GM23338 (cell line): ENCODE data around the gene GOLT1A. TPM values are rescaled to one million over a fixed set of nuclear protein-coding genes. Genes with fewer than 3 reads are reported as not detected.

ENCODE experiments used
- ATAC-seq: fragments of 200-7000 bp; cut with Tn5 transposase; 3 replicates; pipeline ENCODE4 v1.9.1; 2020
- DNase-seq: peaks from one replicate; pipeline ENCODE4 v3.0.0-alpha.2; 2015; ENCODE audit warnings: low spot score
- H2AFZ ChIP-seq: fragments of 200-600 bp; sonication (generic); 2 replicates; pipeline ENCODE4 v1.8.0; 2016; ENCODE audit warnings: antibody characterized with exemption, mild to moderate bottlenecking, moderate library complexity
- H3F3A ChIP-seq: fragments of 200-600 bp; sonication (generic); replicated peaks from 2 replicates; pipeline ENCODE4 v1.8.0; 2017; ENCODE audit warnings: antibody characterized with exemption, mixed run types, low read depth
- H3K27ac ChIP-seq: fragments of 200-600 bp; sonication (generic); 2 replicates; pipeline ENCODE4 v1.6.1; 2016; ENCODE audit warnings: low read depth
- H3K27me3 ChIP-seq: fragments of 200-600 bp; sonication (generic); 2 replicates; pipeline ENCODE4 v1.8.0; 2016; ENCODE audit warnings: mild to moderate bottlenecking, mixed run types, moderate library complexity; ENCODE audit not compliant: insufficient read depth
- H3K36me3 ChIP-seq: fragments of 200-600 bp; sonication (generic); 2 replicates; pipeline ENCODE4 v1.8.0; 2016; ENCODE audit warnings: mild to moderate bottlenecking; ENCODE audit not compliant: insufficient read depth
- H3K4me1 ChIP-seq: fragments of 200-600 bp; sonication (generic); 2 replicates; pipeline ENCODE4 v1.8.0; 2016; ENCODE audit warnings: mild to moderate bottlenecking, moderate library complexity; ENCODE audit not compliant: insufficient read depth
- H3K4me2 ChIP-seq: fragments of 200-600 bp; sonication (generic); 2 replicates; pipeline ENCODE4 v1.7.1; 2017; ENCODE audit warnings: mixed run types
- H3K4me3 ChIP-seq: fragments of 200-600 bp; sonication (generic); 2 replicates; pipeline ENCODE4 v1.6.1; 2016; ENCODE audit warnings: mixed run types
- H3K79me2 ChIP-seq: fragments of 200-600 bp; sonication (generic); replicated peaks from 2 replicates; pipeline ENCODE4 v1.8.0; 2017; ENCODE audit warnings: mild to moderate bottlenecking; ENCODE audit not compliant: insufficient read depth
- H3K9me2 ChIP-seq: fragments of 200-600 bp; sonication (generic); 2 replicates; pipeline ENCODE4 v1.8.0; 2017; ENCODE audit not compliant: insufficient read depth
- H4K20me1 ChIP-seq: fragments of 200-600 bp; sonication (generic); replicated peaks from 2 replicates; pipeline ENCODE4 v1.8.0; 2017; ENCODE audit warnings: mild to moderate bottlenecking; ENCODE audit not compliant: insufficient read depth
- H3K27ac Mint-ChIP-seq: 2 replicates; pipeline ENCODE4 v1.8.0; 2020; ENCODE audit warnings: inconsistent platforms, mild to moderate bottlenecking, moderate library complexity, mixed read lengths
- H3K27me3 Mint-ChIP-seq: 3 replicates; pipeline ENCODE4 v1.8.0; 2022; ENCODE audit warnings: low read depth, mild to moderate bottlenecking, moderate library complexity, mixed read lengths, inconsistent platforms; ENCODE audit not compliant: insufficient read depth, poor library complexity
- H3K36me3 Mint-ChIP-seq: 3 replicates; pipeline ENCODE4 v1.8.0; 2021; ENCODE audit warnings: low read depth, mild to moderate bottlenecking, inconsistent platforms, moderate library complexity, mixed read lengths
- H3K4me1 Mint-ChIP-seq: 3 replicates; pipeline ENCODE4 v1.8.0; 2020; ENCODE audit warnings: mild to moderate bottlenecking, inconsistent platforms, mixed read lengths
- H3K4me3 Mint-ChIP-seq: 3 replicates; pipeline ENCODE4 v1.8.0; 2021; ENCODE audit warnings: moderate library complexity, mild to moderate bottlenecking, inconsistent platforms, mixed read lengths
- H3K9me3 Mint-ChIP-seq: 3 replicates; pipeline ENCODE4 v1.8.0; 2020; ENCODE audit warnings: moderate library complexity, mild to moderate bottlenecking, inconsistent platforms, mixed read lengths
- CREB1 ChIP-seq: fragments of 250-450 bp; sonication (Bioruptor Pico); IDR thresholded peaks from 2 replicates; pipeline ENCODE4 v1.5.0; 2020; ENCODE audit warnings: low read depth, mild to moderate bottlenecking, moderate library complexity
- CTCF ChIP-seq, 2 experiments: fragments of 200-600 bp in 1 of 2; sonication (generic) in 1 of 2; conservative IDR thresholded peaks; 2 replicates each; pipeline versions ENCODE4 v1.5.1 to v1.6.1; 2016 to 2017; ENCODE audit warnings: antibody characterized with exemption in 2 of 2, low read depth in 2 of 2, mild to moderate bottlenecking in 2 of 2, moderate library complexity in 1 of 2
- ETS1 ChIP-seq: IDR thresholded peaks from 2 replicates; pipeline ENCODE4 v1.6.1; 2016; ENCODE audit warnings: antibody characterized with exemption
- EZH2 ChIP-seq: fragments of 200-600 bp; sonication (generic); IDR thresholded peaks from one replicate; pipeline ENCODE4 v1.8.0; 2017; ENCODE audit warnings: antibody characterized with exemption, mild to moderate bottlenecking, low read depth; ENCODE audit not compliant: unreplicated experiment
- EZH2phosphoT487 ChIP-seq: fragments of 200-600 bp; sonication (generic); IDR thresholded peaks from one replicate; pipeline ENCODE4 v1.8.1; 2018; ENCODE audit warnings: antibody characterized with exemption; ENCODE audit not compliant: unreplicated experiment
- JUNB ChIP-seq: IDR thresholded peaks from one replicate; pipeline ENCODE4 v1.6.1; 2016; ENCODE audit warnings: antibody characterized with exemption; ENCODE audit not compliant: unreplicated experiment
- POLR2AphosphoS5 ChIP-seq: IDR thresholded peaks from 2 replicates; pipeline ENCODE4 v1.6.1; 2016; ENCODE audit warnings: antibody characterized with exemption, low read depth
- REST ChIP-seq: IDR thresholded peaks from one replicate; pipeline ENCODE4 v1.6.1; 2018; ENCODE audit warnings: antibody characterized with exemption; ENCODE audit not compliant: unreplicated experiment
- STAT1 ChIP-seq: IDR thresholded peaks from one replicate; pipeline ENCODE4 v1.6.1; 2016; ENCODE audit warnings: antibody characterized with exemption; ENCODE audit not compliant: unreplicated experiment
- ZNF114 ChIP-seq: fragments of 250-450 bp; sonication (Bioruptor Pico); IDR thresholded peaks from 2 replicates; pipeline ENCODE4 v1.5.0; 2020; ENCODE audit warnings: mild to moderate bottlenecking, moderate library complexity
- polyA plus RNA-seq: library from polyadenylated mRNA; unstranded; fragments of >200 nt; fragmentation: Nextera tagmentation; extraction: Ambion mirVana; gene quantifications from 2 replicates; pipeline ENCODE4 v1.2.1, GENCODE V29; 2016
- total RNA-seq: library from RNA; depleted of rRNA; stranded (reverse); fragments of >200 nt; shearing (Covaris generic); gene quantifications from 2 replicates; pipeline ENCODE4 v1.2.3, GENCODE V29; 2014

Gene GOLT1A
- total and polyA plus RNA-seq, 2 experiments from 2014 or later, result 3.0 to 7.2 TPM

GRCh38 chr1:204204944-204205343 lies 8.8 kb downstream of the GOLT1A start:
- Mint-ChIP-seq H3K27ac (no peak overlapping the region), H3K27me3 (peaks cover 2% of the 10 kb centered on the region), H3K4me1 (peaks cover 3% of the 10 kb centered on the region; the same call in 2 of the 3 replicates), H3K9me3 (no peaks in the 10 kb centered on the region), H3K4me3 (no peak overlapping the region), H3K36me3 (no peaks in the 10 kb centered on the region)
- DNase-seq, result no peak
- H3K9me2 ChIP-seq, result no peaks in the 10 kb centered on the region
- peaks cover 5% of the 10 kb centered on the region; the same call in 1 of the 2 replicates for H3F3A ChIP-seq
- no peaks in the 10 kb centered on the region for H3K79me2 ChIP-seq
- H3K4me2 ChIP-seq, result no peak overlapping the region
- no peak overlapping the region for H3K4me3 ChIP-seq
- no peaks in the 10 kb centered on the region for H3K4me1 ChIP-seq
- no peak overlapping the region for H3K27ac ChIP-seq
- H3K36me3 ChIP-seq, result no peaks in the 10 kb centered on the region
- H4K20me1 ChIP-seq, result no peaks in the 10 kb centered on the region; the same call in none of the 2 replicates
- no peak overlapping the region for H2AFZ ChIP-seq
- no peak for ATAC-seq
- H3K27me3 ChIP-seq, result no peaks in the 10 kb centered on the region
- TF ChIP-seq EZH2 (no peak), CTCF (conservative IDR thresholded peaks at IDR 0.05; ENCODE audit: low read depth in 2 of 2) (no peak), REST (no peak), ETS1 (no peak), STAT1 (no peak), POLR2AphosphoS5 (no peak), ZNF114 (CRISPR knock-in tag) (no peak), CREB1 (CRISPR knock-in tag) (no peak), JUNB (no peak)

GRCh38 chr1:204203206-204203767 lies 10.5 kb downstream of the GOLT1A start:
- Histone ChIP-seq H3K79me2 (no peaks in the 10 kb centered on the region), H3K4me3 (no peak overlapping the region), H2AFZ (no peak overlapping the region)
- TF ChIP-seq EZH2phosphoT487 (no peak), ZNF114 (CRISPR knock-in tag) (no peak)

More at GRCh38 chr1:204203206-204203767, 10.5 kb downstream of the GOLT1A start:
- peaks cover 11% of the 10 kb centered on the region for H3K4me1 Mint-ChIP-seq
- peaks cover 5% of the 10 kb centered on the region; the same call in 1 of the 2 replicates for H3F3A ChIP-seq
- no peaks in the 10 kb centered on the region for H3K36me3 Mint-ChIP-seq
- H3K4me1 ChIP-seq, result no peaks in the 10 kb centered on the region
- H3K9me3 Mint-ChIP-seq, result no peaks in the 10 kb centered on the region
- no peak overlapping the region for H3K4me2 ChIP-seq
- DNase-seq (peak; percentile 14), ATAC-seq (no peak)
- no peaks in the 10 kb centered on the region; the same call in none of the 2 replicates for H4K20me1 ChIP-seq
- H3K27me3 Mint-ChIP-seq, result peaks cover 5% of the 10 kb centered on the region
- H3K27ac ChIP-seq, result no peak overlapping the region
- no peaks in the 10 kb centered on the region for H3K9me2 ChIP-seq
- no peak overlapping the region for H3K27ac Mint-ChIP-seq
- no peaks in the 10 kb centered on the region for H3K36me3 ChIP-seq
- H3K4me3 Mint-ChIP-seq, result no peak overlapping the region
- H3K27me3 ChIP-seq, result no peaks in the 10 kb centered on the region
